B cell (primary cell): Measurements from ENCODE around the gene GALNT4. TPM values are rescaled to one million over a fixed set of nuclear protein-coding genes. Genes with fewer than 3 reads are reported as not detected.

ENCODE experiments used
- ATAC-seq: fragments of 200-7000 bp; cut with Tn5 transposase; one replicate; pipeline ENCODE4 v1.10.0; 2021; ENCODE audit warnings: low read depth, mild to moderate bottlenecking, moderate number of reproducible peaks, moderate library complexity
- CTCF ChIA-PET: fragments of 350-600 bp; sonication (Branson Sonifier 250); formaldehyde crosslinking; loops from one replicate; lab custom pipeline; 2021; ENCODE audit warnings: antibody characterized with exemption, inconsistent platforms; lab: Charles Lee
- POLR2A ChIA-PET: fragments of 350-600 bp; sonication (Branson Sonifier 250); formaldehyde crosslinking; loops from one replicate; lab custom pipeline; 2021; ENCODE audit warnings: antibody characterized with exemption; lab: Charles Lee
- DNase-seq: peaks from one replicate; pipeline ENCODE4 v3.0.0; 2013
- H2AFZ ChIP-seq: 2 replicates; pipeline ENCODE4 v1.6.1; 2012; ENCODE audit warnings: mild to moderate bottlenecking, low read depth, low read length; ENCODE audit not compliant: insufficient read depth, poor library complexity, severe bottlenecking
- H3K27ac ChIP-seq, 2 donors: 1 replicate in 1 of 2; 2 replicates in 1 of 2; pipeline ENCODE4 v1.5.1; 2012 to 2013; ENCODE audit warnings: low read length in 2 of 2, mild to moderate bottlenecking in 2 of 2, moderate library complexity in 1 of 2
- H3K27me3 ChIP-seq, 4 experiments: fragments of 200-600 bp in 1 of 4; sonication (generic) in 1 of 4; replicated peaks in 1 of 4; 1 replicate in 2 of 4; 2 replicates in 2 of 4; pipeline versions ENCODE4 v1.6.1 to v1.7.0; 2013 to 2016; ENCODE audit warnings: low read length in 3 of 4, mild to moderate bottlenecking in 2 of 4, mixed read lengths in 1 of 4, moderate library complexity in 1 of 4; ENCODE audit not compliant: insufficient read depth in 4 of 4, control insufficient read depth in 3 of 4; ENCODE audit errors: control extremely low read depth in 1 of 4
- H3K36me3 ChIP-seq, 2 experiments: replicated peaks in 1 of 2; 1 replicate in 1 of 2; 2 replicates in 1 of 2; pipeline versions ENCODE4 v1.6.1 to v1.7.1; 2013; ENCODE audit warnings: low read length in 1 of 2; ENCODE audit not compliant: insufficient read depth in 2 of 2, control insufficient read depth in 1 of 2; ENCODE audit errors: control extremely low read depth in 1 of 2, extremely low read depth in 1 of 2
- H3K4me1 ChIP-seq, 2 donors: fragments of 200-600 bp in 1 of 2; sonication (generic) in 1 of 2; 1 replicate in 1 of 2; 2 replicates in 1 of 2; pipeline versions ENCODE4 v1.5.1 to v1.6.1; 2013 to 2017; ENCODE audit warnings: low read length in 2 of 2; ENCODE audit not compliant: control insufficient read depth in 2 of 2, insufficient read depth in 2 of 2
- H3K4me2 ChIP-seq: replicated peaks from 2 replicates; pipeline ENCODE3; 2012; ENCODE audit warnings: mild to moderate bottlenecking, low read depth, low read length; ENCODE audit not compliant: poor library complexity, severe bottlenecking
- H3K4me3 ChIP-seq, 5 experiments: fragments of 200-600 bp in 1 of 5; sonication (generic) in 1 of 5; 1 replicate in 3 of 5; 2 replicates in 2 of 5; pipeline versions ENCODE4 v1.5.1 to v1.7.0; 2011 to 2016; ENCODE audit warnings: low read length in 4 of 5, mild to moderate bottlenecking in 4 of 5, low read depth in 2 of 5, control low read depth in 1 of 5, moderate library complexity in 1 of 5; ENCODE audit not compliant: insufficient read depth in 1 of 5; ENCODE audit errors: control extremely low read depth in 1 of 5, extremely low read depth in 1 of 5
- H3K79me2 ChIP-seq: fragments of 200-600 bp; sonication (generic); one replicate; pipeline ENCODE4 v1.6.0; 2016; ENCODE audit warnings: low read length; ENCODE audit not compliant: control insufficient read depth, insufficient read depth
- H3K9ac ChIP-seq: fragments of 200-600 bp; sonication (generic); 2 replicates; pipeline ENCODE4 v1.6.1; 2017; ENCODE audit warnings: mild to moderate bottlenecking, low read length, moderate library complexity
- H3K9me3 ChIP-seq, 3 donors: one replicate each; pipeline versions ENCODE4 v1.6.1 to v1.7.1; 2013; ENCODE audit warnings: low read length in 2 of 3; ENCODE audit not compliant: control insufficient read depth in 2 of 3, insufficient read depth in 1 of 3; ENCODE audit errors: control extremely low read depth in 1 of 3
- H4K20me1 ChIP-seq: 2 replicates; pipeline ENCODE4 v1.6.0; 2012; ENCODE audit warnings: mild to moderate bottlenecking, low read length; ENCODE audit not compliant: insufficient read depth, control insufficient read depth, poor library complexity, severe bottlenecking
- H3K27ac Mint-ChIP-seq: one replicate; pipeline ENCODE4 v1.8.0; 2021; ENCODE audit warnings: mixed read lengths
- H3K27me3 Mint-ChIP-seq: one replicate; pipeline ENCODE4 v1.8.0; 2021; ENCODE audit warnings: mixed read lengths
- H3K4me1 Mint-ChIP-seq: one replicate; pipeline ENCODE4 v1.8.0; 2021; ENCODE audit warnings: mixed read lengths
- H3K4me3 Mint-ChIP-seq: one replicate; pipeline ENCODE4 v1.8.0; 2021; ENCODE audit warnings: mixed read lengths
- H3K9me3 Mint-ChIP-seq: one replicate; pipeline ENCODE4 v1.8.0; 2022; ENCODE audit warnings: mixed read lengths; ENCODE audit not compliant: insufficient read depth
- EZH2 ChIP-seq: IDR thresholded peaks from 2 replicates; pipeline ENCODE4 v1.6.1; 2012; ENCODE audit warnings: borderline replicate concordance, low read depth, mild to moderate bottlenecking, moderate library complexity, low read length; ENCODE audit not compliant: insufficient read depth, poor library complexity, severe bottlenecking
- WGBS: methylation state at CpG from one replicate; pipeline ENCODE4 v1.1.5; 2013; ENCODE audit warnings: missing lambda C conversion rate; ENCODE audit not compliant: insufficient coverage; 5-methylcytosine and 5-hydroxymethylcytosine counted together
- intact Hi-C: fragments of 100-400 bp; cut with micrococcal nuclease; formaldehyde crosslinking; loops from one replicate; pipeline ENCODE4 v1.10.0; 2022
- polyA plus RNA-seq: library from polyadenylated mRNA; depleted of rRNA; stranded (reverse); fragments of >200 nt; gene quantifications from 2 replicates; pipeline ENCODE4 v1.2.3, GENCODE V29; 2012
- total RNA-seq, 2 donors: library from RNA; stranded (reverse); fragments of 120-200 nt in 1 of 2; gene quantifications; 1 replicate in 1 of 2; 2 replicates in 1 of 2; pipeline versions ENCODE4 v1.2.3 to v1.2.4, GENCODE V29; 2013 to 2022
- TF ChIP-seq, protein P1 (sequence below): fragments of 200-600 bp; IDR thresholded peaks from one replicate; pipeline ENCODE4 v1.8.0; 2022; ENCODE audit warnings: antibody characterized with exemption, mild to moderate bottlenecking

Gene GALNT4
- total and polyA plus RNA-seq, 2 donors (not counting 1 experiment from before 2014, with no cell fraction given) = 4.9 to 10.3 TPM

DNA sequence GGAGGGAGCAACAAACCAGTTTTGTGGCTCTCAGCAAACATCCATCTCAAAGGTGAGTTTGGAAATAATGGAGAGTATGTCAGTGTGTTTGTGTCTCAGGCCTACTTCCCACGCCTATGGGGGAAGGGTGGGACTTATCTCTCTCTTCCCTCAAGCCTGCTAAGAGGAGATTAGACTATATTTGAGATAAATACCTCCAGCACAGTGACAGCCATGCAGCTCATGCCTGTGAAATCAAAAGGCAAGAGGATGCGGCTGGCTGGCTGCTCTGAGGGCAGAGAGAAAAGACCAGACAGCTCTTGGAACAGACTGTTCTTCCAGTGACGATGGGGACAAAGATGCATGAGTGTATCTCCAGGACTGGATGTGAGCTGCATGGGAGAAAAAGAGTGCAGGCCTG is 16.0 kb upstream of the GALNT4 start:
- WGBS = 96% methylated on average over 2 of the region's 3 CpGs
- POLR2A ChIA-PET = no interaction called here

More for the DNA sequence above, 16.0 kb upstream of the GALNT4 start:
- Histone ChIP-seq H3K9me3 (no peaks in the 10 kb centered on the region), H4K20me1 (no peaks in the 10 kb centered on the region), H3K4me3 (no peak overlapping the region), H3K9ac (no peak overlapping the region), H2AFZ (no peak overlapping the region), H3K36me3 (no peaks in the 10 kb centered on the region), H3K4me1 (peaks cover 0 to 11% of the 10 kb centered on the region in 2 donors), H3K27ac (no peak overlapping the region), H3K4me2 (no peak overlapping the region), H3K79me2 (no peaks in the 10 kb centered on the region), H3K27me3 (no peaks in the 10 kb centered on the region)
- TF ChIP-seq, protein P1, sequence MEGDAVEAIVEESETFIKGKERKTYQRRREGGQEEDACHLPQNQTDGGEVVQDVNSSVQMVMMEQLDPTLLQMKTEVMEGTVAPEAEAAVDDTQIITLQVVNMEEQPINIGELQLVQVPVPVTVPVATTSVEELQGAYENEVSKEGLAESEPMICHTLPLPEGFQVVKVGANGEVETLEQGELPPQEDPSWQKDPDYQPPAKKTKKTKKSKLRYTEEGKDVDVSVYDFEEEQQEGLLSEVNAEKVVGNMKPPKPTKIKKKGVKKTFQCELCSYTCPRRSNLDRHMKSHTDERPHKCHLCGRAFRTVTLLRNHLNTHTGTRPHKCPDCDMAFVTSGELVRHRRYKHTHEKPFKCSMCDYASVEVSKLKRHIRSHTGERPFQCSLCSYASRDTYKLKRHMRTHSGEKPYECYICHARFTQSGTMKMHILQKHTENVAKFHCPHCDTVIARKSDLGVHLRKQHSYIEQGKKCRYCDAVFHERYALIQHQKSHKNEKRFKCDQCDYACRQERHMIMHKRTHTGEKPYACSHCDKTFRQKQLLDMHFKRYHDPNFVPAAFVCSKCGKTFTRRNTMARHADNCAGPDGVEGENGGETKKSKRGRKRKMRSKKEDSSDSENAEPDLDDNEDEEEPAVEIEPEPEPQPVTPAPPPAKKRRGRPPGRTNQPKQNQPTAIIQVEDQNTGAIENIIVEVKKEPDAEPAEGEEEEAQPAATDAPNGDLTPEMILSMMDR = no peak
- no peak for TF ChIP-seq EZH2
- DNase-seq (no peak), ATAC-seq (no peak)
- no peaks in the 10 kb centered on the region for H3K27me3 Mint-ChIP-seq
- CTCF ChIA-PET = interaction anchor here (1.2 to 8.6 kb wide), 3 partner anchors 474 to 713 kb away, joined by 4 to 164 read pairs (median 72); no protein-coding TSS in a partner anchor
- no peaks in the 10 kb centered on the region for H3K9me3 Mint-ChIP-seq
- H3K4me3 Mint-ChIP-seq = no peak overlapping the region
- H3K27ac Mint-ChIP-seq = no peak overlapping the region
- intact Hi-C loops = loop anchor here (10.0 kb wide), 1 partner anchor 794 kb away; no protein-coding TSS in a partner anchor
- peaks cover 15% of the 10 kb centered on the region for H3K4me1 Mint-ChIP-seq
